HEK293 (cell line): ENCODE data around the gene DDX55.

Experiments used
- GLIS1 ChIP-seq: fragments of 450-650 bp; formaldehyde crosslinking; IDR thresholded peaks from 2 replicates; pipeline ENCODE4 v1.5.1; 2016; ENCODE audit warnings: missing biosample characterization, missing genetic modification characterization
- KLF1 ChIP-seq: fragments of 450-650 bp; formaldehyde crosslinking; IDR thresholded peaks from 2 replicates; pipeline ENCODE4 v1.5.1; 2016; ENCODE audit warnings: missing biosample characterization, missing genetic modification characterization
- OSR2 ChIP-seq: fragments of 450-650 bp; formaldehyde crosslinking; IDR thresholded peaks from 2 replicates; pipeline ENCODE4 v1.5.1; 2016; ENCODE audit warnings: missing biosample characterization, missing genetic modification characterization
- WT1 ChIP-seq: fragments of 450-650 bp; formaldehyde crosslinking; IDR thresholded peaks from 2 replicates; pipeline ENCODE4 v1.5.1; 2016; ENCODE audit warnings: missing biosample characterization, missing genetic modification characterization
- ZBTB7A ChIP-seq: fragments of 450-650 bp; formaldehyde crosslinking; IDR thresholded peaks from 2 replicates; pipeline ENCODE4 v1.5.1; 2016; ENCODE audit warnings: low read depth, missing biosample characterization, missing genetic modification characterization
- ZIC2 ChIP-seq: fragments of 450-650 bp; formaldehyde crosslinking; IDR thresholded peaks from 2 replicates; pipeline ENCODE4 v1.5.1; 2016; ENCODE audit warnings: missing biosample characterization, missing genetic modification characterization
- ZNF132 ChIP-seq: fragments of 450-650 bp; formaldehyde crosslinking; IDR thresholded peaks from 2 replicates; pipeline ENCODE4 v1.5.1; 2017; ENCODE audit warnings: missing biosample characterization, missing genetic modification characterization, borderline replicate concordance
- ZNF239 ChIP-seq: fragments of 450-650 bp; formaldehyde crosslinking; IDR thresholded peaks from 2 replicates; pipeline ENCODE4 v1.5.1; 2016; ENCODE audit warnings: missing biosample characterization, missing genetic modification characterization
- ZNF302 ChIP-seq: fragments of 450-650 bp; formaldehyde crosslinking; IDR thresholded peaks from 2 replicates; pipeline ENCODE4 v1.5.1; 2016; ENCODE audit warnings: missing biosample characterization, missing genetic modification characterization, low read depth
- ZNF394 ChIP-seq: fragments of 450-650 bp; formaldehyde crosslinking; IDR thresholded peaks from 2 replicates; pipeline ENCODE4 v1.5.1; 2016; ENCODE audit warnings: missing biosample characterization, missing genetic modification characterization, mild to moderate bottlenecking, moderate library complexity, borderline replicate concordance
- ZNF544 ChIP-seq: fragments of 450-650 bp; formaldehyde crosslinking; IDR thresholded peaks from 2 replicates; pipeline ENCODE4 v1.5.0; 2017; ENCODE audit warnings: missing biosample characterization, missing genetic modification characterization
- ZNF621 ChIP-seq: fragments of 450-650 bp; formaldehyde crosslinking; IDR thresholded peaks from 2 replicates; pipeline ENCODE4 v1.5.1; 2017; ENCODE audit warnings: missing biosample characterization, missing genetic modification characterization
- ZNF626 ChIP-seq: fragments of 450-650 bp; sonication (Bioruptor Pico); formaldehyde crosslinking; IDR thresholded peaks from 2 replicates; pipeline ENCODE4 v1.5.1; 2018; ENCODE audit warnings: missing biosample characterization, missing genetic modification characterization, inconsistent platforms
- ZNF707 ChIP-seq: fragments of 450-650 bp; formaldehyde crosslinking; IDR thresholded peaks from 2 replicates; pipeline ENCODE4 v1.5.1; 2016; ENCODE audit warnings: missing biosample characterization, missing genetic modification characterization
- ZNF747 ChIP-seq: fragments of 450-650 bp; formaldehyde crosslinking; IDR thresholded peaks from 2 replicates; pipeline ENCODE4 v1.5.1; 2016; ENCODE audit warnings: missing biosample characterization, missing genetic modification characterization
- ZNF843 ChIP-seq: fragments of 450-650 bp; formaldehyde crosslinking; IDR thresholded peaks from 2 replicates; pipeline ENCODE4 v1.5.1; 2016; ENCODE audit warnings: missing biosample characterization, missing genetic modification characterization
- TF ChIP-seq, protein P1 (sequence below): fragments of 450-650 bp; formaldehyde crosslinking; IDR thresholded peaks from 2 replicates; pipeline ENCODE4 v1.5.1; 2016; ENCODE audit warnings: missing biosample characterization, missing genetic modification characterization
- TF ChIP-seq, protein P2 (sequence below): fragments of 450-650 bp; formaldehyde crosslinking; IDR thresholded peaks from 2 replicates; pipeline ENCODE4 v1.5.1; 2016; ENCODE audit warnings: missing biosample characterization, missing genetic modification characterization
- TF ChIP-seq, protein P3 (sequence below): fragments of 450-650 bp; formaldehyde crosslinking; IDR thresholded peaks from 2 replicates; pipeline ENCODE4 v1.5.1; 2016; ENCODE audit warnings: missing biosample characterization, missing genetic modification characterization
- TF ChIP-seq, protein P4 (sequence below): fragments of 450-650 bp; formaldehyde crosslinking; IDR thresholded peaks from 2 replicates; pipeline ENCODE4 v1.5.1; 2016; ENCODE audit warnings: missing biosample characterization, missing genetic modification characterization
- TF ChIP-seq, protein P5 (sequence below): fragments of 450-650 bp; formaldehyde crosslinking; IDR thresholded peaks from 2 replicates; pipeline ENCODE4 v1.5.1; 2016; ENCODE audit warnings: missing biosample characterization, missing genetic modification characterization

The DDX55 gene

DNA sequence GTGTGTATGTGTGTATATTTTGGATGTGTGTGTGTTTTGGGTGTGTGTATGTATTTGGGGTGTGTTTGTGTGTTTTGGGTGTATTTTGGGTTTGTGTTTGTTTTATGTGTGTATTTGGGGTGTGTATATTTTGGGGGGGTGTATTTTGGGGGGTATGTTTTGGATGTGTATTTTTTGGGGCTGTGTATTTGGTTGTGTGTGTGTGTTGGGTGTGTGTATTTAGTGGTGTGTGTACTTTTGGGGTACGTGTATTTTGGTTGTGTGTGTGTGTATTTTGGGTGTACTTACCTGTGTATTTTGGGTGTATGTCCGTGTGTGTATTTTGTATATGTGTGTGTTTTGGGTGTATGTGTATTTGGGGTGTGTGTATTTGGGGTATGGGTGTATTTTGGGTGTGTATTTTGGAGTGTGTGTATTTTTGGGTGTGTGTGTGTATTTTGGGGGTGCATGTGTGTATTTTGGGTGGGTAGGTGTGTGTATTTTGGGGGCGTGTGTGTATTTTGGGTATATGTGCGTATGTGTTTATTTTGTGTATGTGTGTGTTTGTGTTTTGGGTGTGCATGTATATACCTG lies 52.3 kb downstream of the DDX55 start (continued):
- TF ChIP-seq, protein P1, sequence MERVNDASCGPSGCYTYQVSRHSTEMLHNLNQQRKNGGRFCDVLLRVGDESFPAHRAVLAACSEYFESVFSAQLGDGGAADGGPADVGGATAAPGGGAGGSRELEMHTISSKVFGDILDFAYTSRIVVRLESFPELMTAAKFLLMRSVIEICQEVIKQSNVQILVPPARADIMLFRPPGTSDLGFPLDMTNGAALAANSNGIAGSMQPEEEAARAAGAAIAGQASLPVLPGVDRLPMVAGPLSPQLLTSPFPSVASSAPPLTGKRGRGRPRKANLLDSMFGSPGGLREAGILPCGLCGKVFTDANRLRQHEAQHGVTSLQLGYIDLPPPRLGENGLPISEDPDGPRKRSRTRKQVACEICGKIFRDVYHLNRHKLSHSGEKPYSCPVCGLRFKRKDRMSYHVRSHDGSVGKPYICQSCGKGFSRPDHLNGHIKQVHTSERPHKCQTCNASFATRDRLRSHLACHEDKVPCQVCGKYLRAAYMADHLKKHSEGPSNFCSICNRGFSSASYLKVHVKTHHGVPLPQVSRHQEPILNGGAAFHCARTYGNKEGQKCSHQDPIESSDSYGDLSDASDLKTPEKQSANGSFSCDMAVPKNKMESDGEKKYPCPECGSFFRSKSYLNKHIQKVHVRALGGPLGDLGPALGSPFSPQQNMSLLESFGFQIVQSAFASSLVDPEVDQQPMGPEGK (tag by site-specific recombination) = 0 out of 2 replicates have a peak, but pooled peaks have one; percentile 17
- TF ChIP-seq ZNF544 (tag by site-specific recombination) = no peak
- TF ChIP-seq ZNF239 = no peak
- TF ChIP-seq ZNF707 (tag by site-specific recombination) = 0 out of 2 replicates have a peak, but pooled peaks have one; percentile 6
- TF ChIP-seq OSR2 (tag by site-specific recombination) = no peak
- no peak for TF ChIP-seq ZNF843 (tag by site-specific recombination)
- TF ChIP-seq ZNF621 (tag by site-specific recombination) = no peak
- TF ChIP-seq, protein P2, sequence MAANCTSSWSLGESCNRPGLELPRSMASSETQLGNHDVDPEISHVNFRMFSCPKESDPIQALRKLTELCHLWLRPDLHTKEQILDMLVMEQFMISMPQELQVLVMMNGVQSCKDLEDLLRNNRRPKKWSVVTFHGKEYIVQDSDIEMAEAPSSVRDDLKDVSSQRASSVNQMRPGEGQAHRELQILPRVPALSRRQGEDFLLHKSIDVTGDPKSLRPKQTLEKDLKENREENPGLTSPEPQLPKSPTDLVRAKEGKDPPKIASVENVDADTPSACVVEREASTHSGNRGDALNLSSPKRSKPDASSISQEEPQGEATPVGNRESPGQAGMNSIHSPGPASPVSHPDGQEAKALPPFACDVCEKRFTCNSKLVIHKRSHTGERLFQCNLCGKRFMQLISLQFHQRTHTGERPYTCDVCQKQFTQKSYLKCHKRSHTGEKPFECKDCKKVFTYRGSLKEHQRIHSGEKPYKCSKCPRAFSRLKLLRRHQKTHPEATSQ (tag by site-specific recombination) = no peak
- 0 out of 2 replicates have a peak, but pooled peaks have one; percentile 64 for TF ChIP-seq ZBTB7A (tag by site-specific recombination)
- no peak for TF ChIP-seq ZNF394
- TF ChIP-seq ZNF302 (tag by site-specific recombination) = no peak
- no peak for TF ChIP-seq ZNF132 (tag by site-specific recombination)
- TF ChIP-seq, protein P3, sequence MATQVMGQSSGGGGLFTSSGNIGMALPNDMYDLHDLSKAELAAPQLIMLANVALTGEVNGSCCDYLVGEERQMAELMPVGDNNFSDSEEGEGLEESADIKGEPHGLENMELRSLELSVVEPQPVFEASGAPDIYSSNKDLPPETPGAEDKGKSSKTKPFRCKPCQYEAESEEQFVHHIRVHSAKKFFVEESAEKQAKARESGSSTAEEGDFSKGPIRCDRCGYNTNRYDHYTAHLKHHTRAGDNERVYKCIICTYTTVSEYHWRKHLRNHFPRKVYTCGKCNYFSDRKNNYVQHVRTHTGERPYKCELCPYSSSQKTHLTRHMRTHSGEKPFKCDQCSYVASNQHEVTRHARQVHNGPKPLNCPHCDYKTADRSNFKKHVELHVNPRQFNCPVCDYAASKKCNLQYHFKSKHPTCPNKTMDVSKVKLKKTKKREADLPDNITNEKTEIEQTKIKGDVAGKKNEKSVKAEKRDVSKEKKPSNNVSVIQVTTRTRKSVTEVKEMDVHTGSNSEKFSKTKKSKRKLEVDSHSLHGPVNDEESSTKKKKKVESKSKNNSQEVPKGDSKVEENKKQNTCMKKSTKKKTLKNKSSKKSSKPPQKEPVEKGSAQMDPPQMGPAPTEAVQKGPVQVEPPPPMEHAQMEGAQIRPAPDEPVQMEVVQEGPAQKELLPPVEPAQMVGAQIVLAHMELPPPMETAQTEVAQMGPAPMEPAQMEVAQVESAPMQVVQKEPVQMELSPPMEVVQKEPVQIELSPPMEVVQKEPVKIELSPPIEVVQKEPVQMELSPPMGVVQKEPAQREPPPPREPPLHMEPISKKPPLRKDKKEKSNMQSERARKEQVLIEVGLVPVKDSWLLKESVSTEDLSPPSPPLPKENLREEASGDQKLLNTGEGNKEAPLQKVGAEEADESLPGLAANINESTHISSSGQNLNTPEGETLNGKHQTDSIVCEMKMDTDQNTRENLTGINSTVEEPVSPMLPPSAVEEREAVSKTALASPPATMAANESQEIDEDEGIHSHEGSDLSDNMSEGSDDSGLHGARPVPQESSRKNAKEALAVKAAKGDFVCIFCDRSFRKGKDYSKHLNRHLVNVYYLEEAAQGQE (tag by site-specific recombination) = no peak
- no peak for TF ChIP-seq ZNF626 (tag by site-specific recombination)
- TF ChIP-seq ZIC2 (tag by site-specific recombination) = no peak
- TF ChIP-seq GLIS1 (tag by site-specific recombination) = no peak
- TF ChIP-seq ZNF747 (tag by site-specific recombination) = no peak
- TF ChIP-seq WT1 = no peak
- peak; percentile 94 for TF ChIP-seq KLF1 (tag by site-specific recombination)
- TF ChIP-seq, protein P4, sequence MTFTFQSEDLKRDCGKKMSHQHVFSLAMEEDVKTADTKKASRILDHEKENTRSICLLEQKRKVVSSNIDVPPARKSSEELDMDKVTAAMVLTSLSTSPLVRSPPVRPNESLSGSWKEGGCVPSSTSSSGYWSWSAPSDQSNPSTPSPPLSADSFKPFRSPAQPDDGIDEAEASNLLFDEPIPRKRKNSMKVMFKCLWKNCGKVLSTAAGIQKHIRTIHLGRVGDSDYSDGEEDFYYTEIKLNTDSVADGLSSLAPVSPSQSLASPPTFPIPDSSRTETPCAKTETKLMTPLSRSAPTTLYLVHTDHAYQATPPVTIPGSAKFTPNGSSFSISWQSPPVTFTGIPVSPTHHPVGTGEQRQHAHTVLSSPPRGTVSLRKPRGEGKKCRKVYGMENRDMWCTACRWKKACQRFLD (tag by site-specific recombination) = no peak
- TF ChIP-seq, protein P5, sequence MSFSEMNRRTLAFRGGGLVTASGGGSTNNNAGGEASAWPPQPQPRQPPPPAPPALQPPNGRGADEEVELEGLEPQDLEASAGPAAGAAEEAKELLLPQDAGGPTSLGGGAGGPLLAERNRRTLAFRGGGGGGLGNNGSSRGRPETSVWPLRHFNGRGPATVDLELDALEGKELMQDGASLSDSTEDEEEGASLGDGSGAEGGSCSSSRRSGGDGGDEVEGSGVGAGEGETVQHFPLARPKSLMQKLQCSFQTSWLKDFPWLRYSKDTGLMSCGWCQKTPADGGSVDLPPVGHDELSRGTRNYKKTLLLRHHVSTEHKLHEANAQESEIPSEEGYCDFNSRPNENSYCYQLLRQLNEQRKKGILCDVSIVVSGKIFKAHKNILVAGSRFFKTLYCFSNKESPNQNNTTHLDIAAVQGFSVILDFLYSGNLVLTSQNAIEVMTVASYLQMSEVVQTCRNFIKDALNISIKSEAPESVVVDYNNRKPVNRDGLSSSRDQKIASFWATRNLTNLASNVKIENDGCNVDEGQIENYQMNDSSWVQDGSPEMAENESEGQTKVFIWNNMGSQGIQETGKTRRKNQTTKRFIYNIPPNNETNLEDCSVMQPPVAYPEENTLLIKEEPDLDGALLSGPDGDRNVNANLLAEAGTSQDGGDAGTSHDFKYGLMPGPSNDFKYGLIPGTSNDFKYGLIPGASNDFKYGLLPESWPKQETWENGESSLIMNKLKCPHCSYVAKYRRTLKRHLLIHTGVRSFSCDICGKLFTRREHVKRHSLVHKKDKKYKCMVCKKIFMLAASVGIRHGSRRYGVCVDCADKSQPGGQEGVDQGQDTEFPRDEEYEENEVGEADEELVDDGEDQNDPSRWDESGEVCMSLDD (tag by site-specific recombination) = peak; percentile 96
